GM06990 (cell line): ENCODE results near the gene PDZD2.

Source experiments
- DNase-seq: peaks from one replicate; pipeline ENCODE4 v3.0.0-alpha.2; 2011; ENCODE audit not compliant: insufficient read length; ENCODE audit errors: extremely low read depth
- H3K27me3 ChIP-seq: replicated peaks from 2 replicates; pipeline ENCODE4 v1.6.0; 2011; ENCODE audit warnings: low read length; ENCODE audit not compliant: control insufficient read depth, insufficient read depth
- H3K36me3 ChIP-seq: 2 replicates; pipeline ENCODE4 v1.5.1; 2011; ENCODE audit warnings: low read length; ENCODE audit not compliant: control insufficient read depth, insufficient read depth
- H3K4me3 ChIP-seq: replicated peaks from 2 replicates; pipeline ENCODE4 v1.5.1; 2011; ENCODE audit warnings: low read depth, mild to moderate bottlenecking, control low read depth, low read length
- CTCF ChIP-seq: IDR thresholded peaks from 2 replicates; pipeline ENCODE4 v1.5.1; 2011; ENCODE audit warnings: low read length, control low read depth, mild to moderate bottlenecking, inconsistent platforms; ENCODE audit not compliant: insufficient read depth, poor library complexity, severe bottlenecking

Gene PDZD2

GRCh38 chr5:31638345-31638744, 586 bp upstream of the PDZD2 start:
- no peak for TF ChIP-seq CTCF
- Histone ChIP-seq H3K36me3 (no peaks in the 10 kb centered on the region), H3K27me3 (peaks cover 3% of the 10 kb centered on the region), H3K4me3 (peak overlapping the region; percentile 64)
- DNase-seq = no peak

DNA sequence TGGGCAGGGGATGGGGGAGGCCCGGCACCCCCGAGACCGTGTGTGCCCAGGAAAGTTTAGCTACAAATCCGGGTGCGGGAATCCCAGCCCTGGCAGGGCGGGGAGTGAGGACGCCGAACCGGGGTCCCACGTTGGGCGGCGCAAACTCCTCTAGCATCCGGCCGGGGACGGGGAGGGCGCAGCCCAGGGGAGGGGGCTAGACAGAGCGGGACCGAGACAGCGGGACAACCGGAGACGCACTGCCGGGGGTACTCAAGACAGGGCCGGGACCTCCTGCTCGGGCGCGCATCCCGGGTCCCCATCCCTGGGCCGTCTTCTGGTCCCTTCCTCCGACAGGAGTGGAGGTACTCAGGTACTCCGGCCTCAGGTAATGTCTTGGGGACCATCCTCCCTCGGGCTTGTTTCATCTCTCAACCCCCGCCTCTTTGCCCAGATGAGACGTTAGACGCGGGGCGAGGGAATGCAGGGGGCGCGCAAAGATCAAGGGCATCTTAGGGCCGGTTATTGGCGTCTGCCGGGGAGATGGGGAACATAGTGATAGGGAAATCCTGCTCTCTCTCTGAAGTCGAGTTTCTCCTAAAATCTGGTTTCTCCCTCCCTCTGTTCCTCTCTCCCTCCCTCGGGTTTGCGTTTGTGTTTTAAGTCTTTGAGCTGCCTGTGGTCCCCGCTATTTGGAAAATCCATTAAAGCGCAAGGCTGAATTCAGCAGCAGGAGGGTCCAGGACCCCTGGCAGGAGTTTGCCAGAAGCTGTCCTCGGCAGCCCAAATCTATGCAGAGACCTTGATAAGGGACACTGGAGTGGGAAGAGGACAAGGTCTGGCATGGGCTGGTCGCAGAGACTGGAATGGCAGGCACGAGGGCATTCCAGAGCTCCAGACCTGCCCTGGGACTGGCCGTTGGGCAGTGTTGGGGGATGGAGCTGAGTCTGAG, 815 bp downstream of the PDZD2 start:
- TF ChIP-seq CTCF = no peak
- Histone ChIP-seq H3K36me3 (no peaks in the 10 kb centered on the region), H3K4me3 (peak overlapping the region; percentile 38), H3K27me3 (peaks cover 3% of the 10 kb centered on the region)
- no peak for DNase-seq

- peaks cover 3% of the 10 kb centered on the region for H3K27me3 ChIP-seq
- H3K4me3 ChIP-seq = no peak overlapping the region
- no peak for TF ChIP-seq CTCF
- no peak for DNase-seq
- H3K36me3 ChIP-seq = no peaks in the 10 kb centered on the region
Observed at GRCh38 chr5:31640573-31640972, 1.6 kb downstream of the PDZD2 start.

DNA sequence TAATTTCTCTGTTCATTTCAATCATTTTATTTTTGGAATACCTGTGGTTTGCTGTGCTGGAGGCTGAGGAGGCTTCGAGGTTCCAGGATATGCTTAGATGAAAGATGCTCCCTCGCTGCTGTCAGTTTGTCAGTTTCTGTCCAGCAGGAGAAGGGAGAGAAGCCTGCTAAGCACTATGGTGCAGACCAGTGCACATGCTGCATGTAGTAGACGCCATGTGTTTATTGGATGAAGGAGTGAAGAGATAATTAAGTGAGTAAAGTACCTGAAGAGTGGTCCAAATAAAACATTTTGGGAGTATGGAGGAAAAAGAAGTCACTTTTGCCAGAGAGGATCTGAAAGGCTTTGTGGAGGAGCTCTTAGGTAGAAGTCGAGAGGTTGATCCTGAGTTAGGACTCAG, 2.1 kb downstream of the PDZD2 start:
- Histone ChIP-seq H3K27me3 (peaks cover 3% of the 10 kb centered on the region), H3K36me3 (no peaks in the 10 kb centered on the region), H3K4me3 (no peak overlapping the region)
- DNase-seq = no peak
- TF ChIP-seq CTCF = no peak

GRCh38 chr5:31641575-31641974, 2.6 kb downstream of the PDZD2 start:
- H3K27me3 ChIP-seq = peaks cover 3% of the 10 kb centered on the region

More at GRCh38 chr5:31641575-31641974, 2.6 kb downstream of the PDZD2 start:
- no peak for TF ChIP-seq CTCF
- no peak for DNase-seq
- H3K36me3 ChIP-seq = no peaks in the 10 kb centered on the region
- no peak overlapping the region for H3K4me3 ChIP-seq
